AG10803 (cell line): Measurements from ENCODE around the gene FGFBP1.
A peak's percentile ranks its signal among the peaks of the same experiment; 100 is the strongest.

ENCODE experiments used
- DNase-seq: peaks from one replicate; pipeline ENCODE4 v3.0.0; 2010; ENCODE audit warnings: low read depth
- H3K4me3 ChIP-seq: 2 replicates; pipeline ENCODE4 v1.5.1; 2011; ENCODE audit warnings: mild to moderate bottlenecking, low read length, control low read depth
- TF ChIP-seq, protein P1 (sequence below): conservative IDR thresholded peaks from 2 replicates; pipeline ENCODE4 v1.5.1; 2011; ENCODE audit warnings: mild to moderate bottlenecking, low read length, control low read depth, inconsistent platforms

The FGFBP1 gene

DNA sequence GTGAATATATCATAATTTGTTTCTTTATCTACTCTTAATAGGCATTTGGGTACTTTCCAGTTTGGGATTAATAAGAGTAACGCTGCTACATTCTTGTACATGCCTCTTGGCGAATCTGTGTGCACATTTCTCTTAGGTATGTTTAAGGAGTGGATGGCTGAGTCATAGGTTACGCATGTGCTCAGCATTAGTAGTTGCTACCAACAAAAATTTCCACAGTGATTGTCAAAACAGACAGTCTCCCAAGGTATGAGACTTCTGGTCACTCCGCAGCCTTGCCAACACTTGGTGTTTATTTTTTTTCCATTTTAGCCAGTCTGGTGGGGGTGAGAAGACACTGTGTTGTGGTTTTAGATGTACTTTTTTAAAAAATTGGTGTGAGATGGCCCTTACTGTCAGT is 44.6 kb downstream of the FGFBP1 start:
- DNase-seq = peak; percentile 95
- H3K4me3 ChIP-seq = no peak overlapping the region
- TF ChIP-seq, protein P1, sequence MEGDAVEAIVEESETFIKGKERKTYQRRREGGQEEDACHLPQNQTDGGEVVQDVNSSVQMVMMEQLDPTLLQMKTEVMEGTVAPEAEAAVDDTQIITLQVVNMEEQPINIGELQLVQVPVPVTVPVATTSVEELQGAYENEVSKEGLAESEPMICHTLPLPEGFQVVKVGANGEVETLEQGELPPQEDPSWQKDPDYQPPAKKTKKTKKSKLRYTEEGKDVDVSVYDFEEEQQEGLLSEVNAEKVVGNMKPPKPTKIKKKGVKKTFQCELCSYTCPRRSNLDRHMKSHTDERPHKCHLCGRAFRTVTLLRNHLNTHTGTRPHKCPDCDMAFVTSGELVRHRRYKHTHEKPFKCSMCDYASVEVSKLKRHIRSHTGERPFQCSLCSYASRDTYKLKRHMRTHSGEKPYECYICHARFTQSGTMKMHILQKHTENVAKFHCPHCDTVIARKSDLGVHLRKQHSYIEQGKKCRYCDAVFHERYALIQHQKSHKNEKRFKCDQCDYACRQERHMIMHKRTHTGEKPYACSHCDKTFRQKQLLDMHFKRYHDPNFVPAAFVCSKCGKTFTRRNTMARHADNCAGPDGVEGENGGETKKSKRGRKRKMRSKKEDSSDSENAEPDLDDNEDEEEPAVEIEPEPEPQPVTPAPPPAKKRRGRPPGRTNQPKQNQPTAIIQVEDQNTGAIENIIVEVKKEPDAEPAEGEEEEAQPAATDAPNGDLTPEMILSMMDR = no peak

- no peak for DNase-seq
- no peak overlapping the region for H3K4me3 ChIP-seq
- TF ChIP-seq, protein P1 = no peak
Measured at GRCh38 chr4:15891312-15891711, 47.2 kb downstream of the FGFBP1 start.

GRCh38 chr4:15890246-15890829 is 48.2 kb downstream of the FGFBP1 start:
- H3K4me3 ChIP-seq = no peak overlapping the region
- TF ChIP-seq, protein P1 = no peak
- DNase-seq = no peak

DNA sequence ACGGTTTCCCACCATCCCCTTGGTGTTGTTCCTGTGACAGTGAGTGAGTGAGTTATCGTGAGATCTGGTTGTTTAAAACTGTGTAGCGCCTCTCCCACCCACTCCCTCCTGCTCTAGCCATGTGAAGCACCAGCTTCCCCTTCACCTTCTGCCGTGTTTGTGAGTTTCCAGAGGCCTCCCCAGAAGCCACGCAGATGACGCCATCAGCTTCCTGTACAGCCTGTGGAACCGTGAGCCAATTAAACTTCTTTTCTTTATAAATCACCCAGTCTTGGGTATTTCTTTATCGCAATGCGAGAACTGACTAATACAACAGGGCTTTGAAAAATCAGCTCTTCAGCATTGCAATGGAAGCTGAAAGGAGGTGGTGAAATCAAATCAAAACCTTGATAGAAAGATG is 50.0 kb downstream of the FGFBP1 start:
- no peak for DNase-seq
- TF ChIP-seq, protein P1 = no peak
- no peak overlapping the region for H3K4me3 ChIP-seq
